PC-3 (cell line): ENCODE data around the gene CHSY3.

Experiments used
- EZH2phosphoT487 ChIP-seq: fragments of 300-600 bp; sonication (generic); IDR thresholded peaks from 2 replicates; pipeline ENCODE4 v1.6.1; 2018; ENCODE audit warnings: mild to moderate bottlenecking, antibody characterized with exemption, low read length, borderline replicate concordance
- TF ChIP-seq, protein P1 (sequence below): fragments of 300-600 bp; sonication (generic); conservative IDR thresholded peaks from 2 replicates; pipeline ENCODE4 v1.5.1; 2017; ENCODE audit warnings: antibody characterized with exemption, low read depth, mild to moderate bottlenecking, low read length

- TF ChIP-seq, protein P1, sequence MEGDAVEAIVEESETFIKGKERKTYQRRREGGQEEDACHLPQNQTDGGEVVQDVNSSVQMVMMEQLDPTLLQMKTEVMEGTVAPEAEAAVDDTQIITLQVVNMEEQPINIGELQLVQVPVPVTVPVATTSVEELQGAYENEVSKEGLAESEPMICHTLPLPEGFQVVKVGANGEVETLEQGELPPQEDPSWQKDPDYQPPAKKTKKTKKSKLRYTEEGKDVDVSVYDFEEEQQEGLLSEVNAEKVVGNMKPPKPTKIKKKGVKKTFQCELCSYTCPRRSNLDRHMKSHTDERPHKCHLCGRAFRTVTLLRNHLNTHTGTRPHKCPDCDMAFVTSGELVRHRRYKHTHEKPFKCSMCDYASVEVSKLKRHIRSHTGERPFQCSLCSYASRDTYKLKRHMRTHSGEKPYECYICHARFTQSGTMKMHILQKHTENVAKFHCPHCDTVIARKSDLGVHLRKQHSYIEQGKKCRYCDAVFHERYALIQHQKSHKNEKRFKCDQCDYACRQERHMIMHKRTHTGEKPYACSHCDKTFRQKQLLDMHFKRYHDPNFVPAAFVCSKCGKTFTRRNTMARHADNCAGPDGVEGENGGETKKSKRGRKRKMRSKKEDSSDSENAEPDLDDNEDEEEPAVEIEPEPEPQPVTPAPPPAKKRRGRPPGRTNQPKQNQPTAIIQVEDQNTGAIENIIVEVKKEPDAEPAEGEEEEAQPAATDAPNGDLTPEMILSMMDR, result no peak
- TF ChIP-seq EZH2phosphoT487, result no peak
Measured at GRCh38 chr5:130037905-130038304, 133.6 kb downstream of the CHSY3 start.
